Kidney epithelial cell (primary cell): ENCODE data around the gene OR5AP2. TPM values are rescaled to one million over a fixed set of nuclear protein-coding genes. Genes with fewer than 3 reads are reported as not detected.

ENCODE experiments used
- total RNA-seq: library from RNA; depleted of rRNA; stranded (reverse); fragments of >200 nt; gene quantifications from 2 replicates; pipeline ENCODE4 v1.2.3, GENCODE V29; 2015

OR5AP2 gene
- total RNA-seq, 1 donor from 2014 or later, result not detected

Other genes starting within 250 kb of the OR5AP2 start
- not detected in 2 replicates for gene OR5AL1, start 229.7 kb downstream of the OR5AP2 start, total RNA-seq
- gene OR5M3, start 169.1 kb downstream of the OR5AP2 start, total RNA-seq, result not detected in 2 replicates
- not detected in 2 replicates for gene OR5M8, start 151.1 kb downstream of the OR5AP2 start, total RNA-seq
- gene OR5M11, start 99.2 kb downstream of the OR5AP2 start, total RNA-seq, result not detected in 2 replicates
- not detected in 2 replicates for gene OR5M10, start 64.7 kb downstream of the OR5AP2 start, total RNA-seq
- gene OR5M1, start 27.6 kb downstream of the OR5AP2 start, total RNA-seq, result 0.21 TPM in 1 of 2 replicates, not detected in the other
- gene OR5AR1, start 21.2 kb upstream of the OR5AP2 start, total RNA-seq, result not detected in 2 replicates
- gene OR9G1, start 56.7 kb upstream of the OR5AP2 start, total RNA-seq, result not detected in 2 replicates
- gene OR9G4, start 106.3 kb upstream of the OR5AP2 start, total RNA-seq, result not detected in 2 replicates